Adrenal gland (tissue), 5 donors: ENCODE results near the gene ZNRF3.

Experiments
- POLR2A ChIP-seq, 2 donors: fragments of 450-650 bp; IDR thresholded peaks; one replicate each; pipeline ENCODE4 v1.6.1; 2017; ENCODE audit warnings: antibody characterized with exemption in 2 of 2, mild to moderate bottlenecking in 2 of 2, moderate library complexity in 1 of 2
- TF ChIP-seq, protein P1 (sequence below), 6 experiments: fragments of 450-650 bp in 4 of 6; fragments of 200-600 bp in 2 of 6; sonication (generic) in 1 of 6; IDR thresholded peaks; 1 replicate in 5 of 6; 2 replicates in 1 of 6; pipeline versions ENCODE4 v1.5.1 to v1.8.0; 2016 to 2021; ENCODE audit warnings: antibody characterized with exemption in 6 of 6, mild to moderate bottlenecking in 2 of 6, moderate library complexity in 1 of 6
- donor health status: DM: no; HTN: no; CAD: no.

DNA sequence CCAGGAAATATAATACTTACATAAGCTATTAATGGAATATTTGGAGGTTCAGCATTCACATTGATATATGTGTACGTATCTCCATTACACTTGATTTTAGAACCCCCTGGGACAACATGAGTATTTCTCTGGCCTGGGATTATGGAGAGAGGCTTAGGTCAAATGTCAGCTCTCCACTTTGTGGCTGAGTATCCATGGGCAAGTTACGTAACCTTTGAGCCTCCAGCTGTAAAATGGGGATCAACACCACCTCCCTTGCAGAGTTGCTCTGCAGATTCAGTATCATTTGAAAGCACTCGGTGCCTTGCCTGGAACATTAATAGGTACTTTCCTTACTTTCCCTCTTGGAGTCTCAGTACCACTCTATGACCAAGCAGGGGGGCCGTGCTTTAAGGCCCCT, 145.1 kb downstream of the ZNRF3 start:
- TF ChIP-seq, protein P1, sequence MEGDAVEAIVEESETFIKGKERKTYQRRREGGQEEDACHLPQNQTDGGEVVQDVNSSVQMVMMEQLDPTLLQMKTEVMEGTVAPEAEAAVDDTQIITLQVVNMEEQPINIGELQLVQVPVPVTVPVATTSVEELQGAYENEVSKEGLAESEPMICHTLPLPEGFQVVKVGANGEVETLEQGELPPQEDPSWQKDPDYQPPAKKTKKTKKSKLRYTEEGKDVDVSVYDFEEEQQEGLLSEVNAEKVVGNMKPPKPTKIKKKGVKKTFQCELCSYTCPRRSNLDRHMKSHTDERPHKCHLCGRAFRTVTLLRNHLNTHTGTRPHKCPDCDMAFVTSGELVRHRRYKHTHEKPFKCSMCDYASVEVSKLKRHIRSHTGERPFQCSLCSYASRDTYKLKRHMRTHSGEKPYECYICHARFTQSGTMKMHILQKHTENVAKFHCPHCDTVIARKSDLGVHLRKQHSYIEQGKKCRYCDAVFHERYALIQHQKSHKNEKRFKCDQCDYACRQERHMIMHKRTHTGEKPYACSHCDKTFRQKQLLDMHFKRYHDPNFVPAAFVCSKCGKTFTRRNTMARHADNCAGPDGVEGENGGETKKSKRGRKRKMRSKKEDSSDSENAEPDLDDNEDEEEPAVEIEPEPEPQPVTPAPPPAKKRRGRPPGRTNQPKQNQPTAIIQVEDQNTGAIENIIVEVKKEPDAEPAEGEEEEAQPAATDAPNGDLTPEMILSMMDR (IDR thresholded peaks at IDR 0.05) = no peak
- TF ChIP-seq POLR2A (IDR thresholded peaks at IDR 0.05) = no peak
